Memory B cell (primary cell): ENCODE measurements around the gene ZBTB47.

Source experiments
- ATAC-seq: fragments of 150-1000 bp; cut with Tn5 transposase; 2 replicates; pipeline ENCODE4 v1.10.0; 2021; ENCODE audit warnings: low read depth, mild to moderate bottlenecking, moderate library complexity
- DNase-seq, 2 donors: peaks; one replicate each; pipeline ENCODE4 v3.0.0; 2022; ENCODE audit warnings: low spot score in 2 of 2
- H3K27ac Mint-ChIP-seq: one replicate; pipeline ENCODE4 v1.8.0; 2022; ENCODE audit warnings: mild to moderate bottlenecking, moderate library complexity, mixed read lengths
- H3K27me3 Mint-ChIP-seq: one replicate; pipeline ENCODE4 v1.8.0; 2022; ENCODE audit warnings: mixed read lengths
- H3K36me3 Mint-ChIP-seq: one replicate; pipeline ENCODE4 v1.8.0; 2022; ENCODE audit warnings: mild to moderate bottlenecking, mixed read lengths
- H3K4me1 Mint-ChIP-seq: one replicate; pipeline ENCODE4 v1.8.0; 2022; ENCODE audit warnings: mixed read lengths
- H3K4me3 Mint-ChIP-seq: one replicate; pipeline ENCODE4 v1.8.0; 2022; ENCODE audit warnings: mild to moderate bottlenecking, moderate library complexity, mixed read lengths
- H3K9me3 Mint-ChIP-seq: one replicate; pipeline ENCODE4 v1.8.0; 2022; ENCODE audit warnings: mixed read lengths

ZBTB47 gene

DNA sequence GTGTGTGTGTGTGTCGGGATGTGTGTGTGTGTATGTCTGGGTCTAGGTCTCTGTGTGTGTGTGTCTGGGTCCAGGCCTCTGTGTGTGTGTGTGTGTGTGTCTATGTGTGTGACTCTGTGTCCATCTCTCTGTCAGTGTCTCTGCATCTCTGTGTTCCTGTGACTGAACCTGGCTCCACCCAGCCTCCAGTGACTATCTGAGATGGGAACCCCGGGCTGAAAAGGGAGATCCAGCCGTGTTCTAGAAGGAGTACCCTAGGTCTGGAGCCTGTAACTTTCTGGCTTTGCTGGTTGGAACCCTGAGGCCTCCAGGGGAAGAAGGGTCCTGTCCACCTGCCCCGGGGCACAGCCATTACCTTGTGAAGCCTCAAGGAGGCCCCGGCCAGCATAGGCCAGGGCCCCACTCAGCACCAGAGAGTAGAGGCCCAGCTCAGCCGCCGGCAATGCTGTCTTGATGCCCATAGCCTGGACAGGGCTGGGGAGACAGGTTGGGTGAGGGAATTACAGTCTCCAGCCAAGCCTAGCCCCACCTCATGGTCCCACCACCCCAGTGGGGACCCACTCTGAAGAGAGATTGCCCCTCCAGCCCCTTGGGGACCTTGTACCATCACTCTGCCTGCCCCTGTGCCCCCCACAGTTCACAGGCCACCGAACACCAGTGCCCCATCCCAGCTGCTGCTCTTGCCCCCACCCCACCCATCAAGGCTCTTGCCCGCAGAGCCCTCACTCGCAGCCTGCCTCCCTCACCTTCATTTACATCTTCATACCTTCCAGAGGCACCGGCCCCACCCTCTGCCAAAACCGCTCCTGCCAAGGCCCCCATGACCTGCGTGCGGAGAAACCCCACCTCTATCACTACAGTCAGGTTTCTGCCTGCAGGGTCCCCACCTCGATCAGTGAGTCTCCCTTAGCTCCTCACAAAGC, 47.1 kb downstream of the ZBTB47 start:
- Mint-ChIP-seq H3K36me3 (no peaks in the 10 kb centered on the region), H3K4me3 (no peak overlapping the region), H3K27ac (no peak overlapping the region), H3K9me3 (no peaks in the 10 kb centered on the region), H3K27me3 (peaks cover 25% of the 10 kb centered on the region), H3K4me1 (peaks cover 5% of the 10 kb centered on the region)
- ATAC-seq (no peak), DNase-seq (no peak)

DNA sequence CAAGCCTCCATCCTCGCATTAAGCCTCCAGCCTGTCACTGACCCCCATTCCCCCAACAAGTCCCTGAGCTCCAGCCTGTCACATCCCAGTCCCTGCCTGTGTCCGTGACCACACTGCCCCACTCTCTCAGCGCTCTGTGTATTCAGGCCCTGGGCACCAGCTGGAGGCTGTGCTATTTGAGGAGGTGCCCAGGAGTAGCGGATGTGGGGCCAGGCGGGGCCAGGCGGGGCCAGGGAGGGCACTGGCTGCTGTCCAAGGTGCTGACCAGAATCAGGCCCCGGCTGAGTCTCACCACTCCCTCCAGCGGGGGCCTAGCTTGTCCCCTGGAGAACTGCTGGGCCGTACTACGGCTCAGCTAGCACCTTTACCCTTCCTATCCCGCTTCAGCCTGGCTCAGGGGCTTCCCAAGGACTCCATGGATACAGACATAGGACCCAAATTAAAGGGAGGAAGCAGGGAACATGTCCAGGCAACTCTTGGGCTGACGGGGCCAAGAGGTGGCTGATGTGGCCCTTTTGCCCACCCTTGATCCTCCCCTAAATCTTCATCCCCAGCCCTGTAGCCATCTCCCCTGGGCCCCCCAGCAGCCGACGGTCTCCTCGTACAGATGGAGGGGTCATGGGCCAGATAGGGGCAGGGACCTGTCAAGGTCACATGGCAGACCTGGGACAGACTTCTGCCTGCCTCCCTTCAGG, 48.0 kb downstream of the ZBTB47 start:
- ATAC-seq (peak; percentile 43), DNase-seq (peak; percentile 13 to 31)

GRCh38 chr3:42702066-42702951, 48.8 kb downstream of the ZBTB47 start, which contains the start of gene HHATL:
TSS of gene HHATL (minus strand) at chr3:42702798. CDS start at chr3:42700826, 1,972 bp downstream.
- ATAC-seq, result no peak
- no peaks in the 10 kb centered on the region for H3K36me3 Mint-ChIP-seq
- DNase-seq, result no peak
- peaks cover 24% of the 10 kb centered on the region for H3K27me3 Mint-ChIP-seq
- no peak within 1 kb of the TSS for H3K27ac Mint-ChIP-seq
- peaks cover 5% of the 10 kb centered on the region for H3K4me1 Mint-ChIP-seq
- no peaks in the 10 kb centered on the region for H3K9me3 Mint-ChIP-seq
- no peak within 1 kb of the TSS for H3K4me3 Mint-ChIP-seq

More for the DNA sequence above, 48.0 kb downstream of the ZBTB47 start:
- peaks cover 25% of the 10 kb centered on the region for H3K27me3 Mint-ChIP-seq
- no peaks in the 10 kb centered on the region for H3K9me3 Mint-ChIP-seq
- H3K27ac Mint-ChIP-seq, result no peak overlapping the region
- H3K36me3 Mint-ChIP-seq, result no peaks in the 10 kb centered on the region
- H3K4me3 Mint-ChIP-seq, result no peak overlapping the region
- H3K4me1 Mint-ChIP-seq, result peaks cover 5% of the 10 kb centered on the region

DNA sequence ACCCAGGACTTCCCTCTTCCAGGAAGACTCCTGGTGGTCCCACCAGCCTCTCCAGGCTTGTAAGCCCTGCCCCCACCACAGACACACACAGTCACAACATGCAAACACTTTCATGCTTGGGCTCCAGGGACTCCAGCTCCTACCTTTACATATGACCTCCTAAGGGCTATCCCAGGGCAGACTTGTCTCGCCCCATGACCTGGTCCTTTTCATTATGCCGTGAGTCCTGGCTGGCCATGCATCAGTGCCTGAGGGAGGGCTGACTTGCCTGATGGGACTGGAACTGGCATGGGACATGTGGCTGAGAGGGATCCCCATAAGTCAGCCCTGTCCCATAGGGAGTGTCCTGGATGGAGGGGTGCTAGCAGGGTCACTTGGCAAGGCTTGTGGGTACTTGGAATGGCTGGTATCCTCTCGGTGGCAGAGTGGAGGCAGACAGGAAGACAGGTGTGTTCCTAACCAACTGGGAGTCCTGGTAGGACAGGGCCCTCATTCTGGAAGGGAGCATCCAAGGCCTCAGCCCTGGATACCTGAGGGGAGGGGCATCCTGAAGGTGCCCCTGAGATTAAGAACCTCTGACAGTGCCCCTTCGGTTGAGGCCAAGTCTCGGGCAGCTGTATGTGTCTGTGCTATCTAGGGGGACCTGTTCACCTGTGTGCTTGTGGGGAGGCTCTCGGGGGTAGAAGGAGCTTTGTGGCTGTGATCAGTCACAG, 49.6 kb downstream of the ZBTB47 start:
- H3K9me3 Mint-ChIP-seq, result no peaks in the 10 kb centered on the region
- no peak overlapping the region for H3K27ac Mint-ChIP-seq
- DNase-seq (no peak), ATAC-seq (no peak)
- H3K27me3 Mint-ChIP-seq, result peaks cover 26% of the 10 kb centered on the region
- peaks cover 5% of the 10 kb centered on the region for H3K4me1 Mint-ChIP-seq
- H3K36me3 Mint-ChIP-seq, result no peaks in the 10 kb centered on the region
- H3K4me3 Mint-ChIP-seq, result no peak overlapping the region

- no peaks in the 10 kb centered on the region for H3K36me3 Mint-ChIP-seq
- peaks cover 5% of the 10 kb centered on the region for H3K4me1 Mint-ChIP-seq
- ATAC-seq (no peak), DNase-seq (no peak)
- peaks cover 24% of the 10 kb centered on the region for H3K27me3 Mint-ChIP-seq
- no peaks in the 10 kb centered on the region for H3K9me3 Mint-ChIP-seq
- no peak overlapping the region for H3K27ac Mint-ChIP-seq
- H3K4me3 Mint-ChIP-seq, result no peak overlapping the region
These were observed 50.2 kb downstream of the ZBTB47 start for GRCh38 chr3:42703695-42704025.

DNA sequence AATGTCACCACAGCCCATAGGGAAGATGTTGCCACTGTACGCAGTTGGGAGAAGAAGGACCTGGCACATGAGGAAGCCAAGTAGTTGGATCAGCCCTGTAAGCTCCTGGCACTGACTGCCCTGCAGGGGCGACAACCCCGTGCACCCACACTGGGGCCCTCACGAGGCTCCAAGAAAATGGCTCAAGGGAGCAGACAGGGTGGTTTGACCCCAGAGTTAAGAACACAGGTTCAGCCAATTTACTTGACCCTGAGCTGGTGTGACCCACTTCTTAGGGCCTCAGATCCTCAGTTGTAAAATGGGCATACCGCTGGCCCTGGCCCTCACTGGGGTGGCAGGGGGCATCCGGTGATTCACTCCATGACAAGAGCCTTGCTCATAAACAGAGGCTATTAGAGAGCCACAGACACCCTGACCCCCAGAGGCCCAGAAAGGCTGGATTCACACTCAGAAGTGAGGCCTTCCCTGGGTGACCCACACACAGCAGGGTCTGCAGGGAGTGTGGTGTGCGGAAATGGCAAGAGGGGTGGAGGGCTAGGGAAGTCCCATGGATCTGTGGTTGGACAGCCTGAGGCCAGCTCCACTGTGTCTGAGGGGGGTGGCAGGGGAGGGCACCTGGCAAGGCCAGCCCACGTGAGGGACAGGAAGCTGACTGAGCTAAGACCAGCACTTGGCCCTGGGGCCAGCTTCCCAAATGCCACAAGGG, 50.8 kb downstream of the ZBTB47 start:
- H3K9me3 Mint-ChIP-seq, result no peaks in the 10 kb centered on the region
- H3K36me3 Mint-ChIP-seq, result no peaks in the 10 kb centered on the region

GRCh38 chr3:42705058-42705767, 51.7 kb downstream of the ZBTB47 start:
- no peak overlapping the region for H3K4me3 Mint-ChIP-seq
- H3K27ac Mint-ChIP-seq, result no peak overlapping the region
- no peaks in the 10 kb centered on the region for H3K9me3 Mint-ChIP-seq

More for the DNA sequence above, 50.8 kb downstream of the ZBTB47 start:
- H3K27ac Mint-ChIP-seq, result no peak overlapping the region
- peaks cover 28% of the 10 kb centered on the region for H3K27me3 Mint-ChIP-seq
- DNase-seq, result no peak
- peaks cover 5% of the 10 kb centered on the region for H3K4me1 Mint-ChIP-seq
- H3K4me3 Mint-ChIP-seq, result no peak overlapping the region
- ATAC-seq, result no peak

GRCh38 chr3:42705962-42706585, 52.6 kb downstream of the ZBTB47 start:
- ATAC-seq (no peak), DNase-seq (no peak)
- H3K27ac Mint-ChIP-seq, result no peak overlapping the region
- H3K4me3 Mint-ChIP-seq, result no peak overlapping the region
- no peaks in the 10 kb centered on the region for H3K36me3 Mint-ChIP-seq
- H3K4me1 Mint-ChIP-seq, result no peaks in the 10 kb centered on the region
- H3K27me3 Mint-ChIP-seq, result peaks cover 23% of the 10 kb centered on the region
- no peaks in the 10 kb centered on the region for H3K9me3 Mint-ChIP-seq

More at GRCh38 chr3:42705058-42705767, 51.7 kb downstream of the ZBTB47 start:
- DNase-seq, result no peak
- H3K4me1 Mint-ChIP-seq, result peaks cover under 1% of the 10 kb centered on the region
- no peak for ATAC-seq
- H3K36me3 Mint-ChIP-seq, result no peaks in the 10 kb centered on the region
- peaks cover 25% of the 10 kb centered on the region for H3K27me3 Mint-ChIP-seq

GRCh38 chr3:42706721-42707619, 53.5 kb downstream of the ZBTB47 start:
- no peaks in the 10 kb centered on the region for H3K36me3 Mint-ChIP-seq
- no peak overlapping the region for H3K27ac Mint-ChIP-seq
- H3K4me1 Mint-ChIP-seq, result no peaks in the 10 kb centered on the region
- no peak overlapping the region for H3K4me3 Mint-ChIP-seq
- ATAC-seq (no peak), DNase-seq (no peak)
- peaks cover 20% of the 10 kb centered on the region for H3K27me3 Mint-ChIP-seq
- H3K9me3 Mint-ChIP-seq, result no peaks in the 10 kb centered on the region

DNA sequence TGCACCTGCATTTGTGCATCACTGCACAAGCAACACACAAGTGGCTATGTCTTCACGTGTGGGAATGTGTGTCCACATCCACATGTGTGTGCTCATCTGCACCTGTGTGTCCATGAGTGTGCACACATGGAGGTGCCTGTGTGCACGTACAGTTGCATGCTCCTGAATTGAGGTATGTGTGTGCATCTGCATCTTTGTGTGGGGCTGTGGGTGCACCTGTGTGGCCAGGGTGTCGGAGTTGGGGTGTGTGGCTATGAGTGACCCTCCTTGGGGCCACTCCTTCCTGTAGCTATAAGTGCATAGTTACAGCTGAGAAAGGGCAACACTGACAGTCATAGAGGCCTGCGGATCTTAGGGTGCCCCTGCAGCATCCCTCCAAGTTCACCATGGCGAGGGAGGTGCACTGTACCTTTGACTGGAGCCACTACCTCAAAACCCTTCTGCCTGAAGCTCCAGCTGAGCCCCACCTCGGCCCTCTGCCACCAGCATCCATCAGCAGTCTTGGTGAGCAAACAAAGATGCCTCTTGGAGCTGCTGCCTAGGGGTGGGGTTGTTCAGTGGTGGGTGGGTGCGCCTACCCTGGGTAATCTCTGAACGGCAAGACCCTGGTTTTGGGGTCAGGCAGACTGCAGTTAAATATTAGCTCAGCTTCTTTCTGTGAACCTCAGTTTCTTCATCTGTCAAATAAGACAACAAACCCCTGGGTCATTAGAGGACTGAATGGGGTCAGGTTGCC, 54.3 kb downstream of the ZBTB47 start:
- H3K36me3 Mint-ChIP-seq, result no peaks in the 10 kb centered on the region
- no peak overlapping the region for H3K4me3 Mint-ChIP-seq
- ATAC-seq (no peak), DNase-seq (no peak)
- no peak overlapping the region for H3K27ac Mint-ChIP-seq
- peaks cover 20% of the 10 kb centered on the region for H3K27me3 Mint-ChIP-seq
- H3K4me1 Mint-ChIP-seq, result no peaks in the 10 kb centered on the region
- no peaks in the 10 kb centered on the region for H3K9me3 Mint-ChIP-seq

DNA sequence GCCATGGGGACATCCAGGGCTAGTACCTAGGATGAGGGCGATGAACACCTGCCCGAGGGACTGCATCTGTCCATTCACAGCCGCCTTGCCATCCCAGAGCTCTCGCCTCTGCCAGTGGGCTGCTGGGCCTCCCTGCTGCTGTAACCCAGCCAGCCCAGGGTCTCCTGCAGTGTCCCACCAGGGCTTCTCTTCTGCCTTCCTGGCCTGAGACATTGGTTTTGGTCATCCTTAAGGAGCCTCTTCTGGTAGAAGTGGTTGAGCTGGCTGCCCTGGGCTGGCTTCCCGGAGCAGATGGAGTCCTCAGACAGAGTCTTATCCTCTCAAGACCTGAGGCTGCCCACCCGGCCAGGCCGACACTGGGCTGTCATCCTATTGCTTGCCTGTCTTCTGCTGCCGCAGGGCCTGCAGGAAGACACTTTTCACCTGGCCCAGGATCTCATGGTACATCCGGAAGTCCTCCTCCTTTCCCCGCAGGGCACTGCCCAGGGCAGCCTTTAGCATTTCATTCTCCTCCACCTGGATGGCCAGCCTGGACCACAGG, 55.2 kb downstream of the ZBTB47 start:
- Mint-ChIP-seq H3K4me3 (no peak overlapping the region), H3K36me3 (no peaks in the 10 kb centered on the region), H3K4me1 (peaks cover 6% of the 10 kb centered on the region), H3K27ac (no peak overlapping the region), H3K27me3 (peaks cover 13% of the 10 kb centered on the region), H3K9me3 (no peaks in the 10 kb centered on the region)
- no peak for DNase-seq
- no peak for ATAC-seq
